Activated naive CD8-positive, alpha-beta T cell treated with anti-CD3 and anti-CD28 coated beads, Interleukin-2, amount 10 ng/mL, durations not matched to agents 7 days and 5 days (primary cell): ENCODE data around the gene UGT1A6. TPM values are rescaled to one million over a fixed set of nuclear protein-coding genes. Genes with fewer than 3 reads are reported as not detected.

Experiments
- ATAC-seq: fragments of 150-1000 bp; cut with Tn5 transposase; one replicate; pipeline ENCODE4 v1.10.0; 2021; ENCODE audit warnings: low read depth, moderate library complexity
- POLR2A ChIA-PET: fragments of 350-600 bp; sonication (Branson Sonifier 250); formaldehyde crosslinking; loops from one replicate; lab custom pipeline; 2021; ENCODE audit warnings: antibody characterized with exemption; lab: Charles Lee
- DNase-seq: peaks from one replicate; pipeline ENCODE4 v3.0.0; 2021
- H3K27ac Mint-ChIP-seq: one replicate; pipeline ENCODE4 v1.8.0; 2022; ENCODE audit warnings: mild to moderate bottlenecking, mixed read lengths
- H3K27me3 Mint-ChIP-seq: one replicate; pipeline ENCODE4 v1.8.0; 2022; ENCODE audit warnings: mild to moderate bottlenecking, moderate library complexity, mixed read lengths
- H3K36me3 Mint-ChIP-seq: one replicate; pipeline ENCODE4 v1.8.0; 2021; ENCODE audit warnings: mild to moderate bottlenecking, mixed read lengths
- H3K4me1 Mint-ChIP-seq: one replicate; pipeline ENCODE4 v1.8.0; 2021; ENCODE audit warnings: mixed read lengths
- H3K4me3 Mint-ChIP-seq: one replicate; pipeline ENCODE4 v1.8.0; 2022; ENCODE audit warnings: mild to moderate bottlenecking, moderate library complexity, mixed read lengths
- H3K9me3 Mint-ChIP-seq: one replicate; pipeline ENCODE4 v1.8.0; 2021; ENCODE audit warnings: mixed read lengths
- total RNA-seq, 2 experiments: library from RNA; stranded (reverse); gene quantifications; one replicate each; pipeline ENCODE4 v1.2.3, GENCODE V29; 2021

The UGT1A6 gene
- total RNA-seq, 2 experiments from 2014 or later: not detected

- ATAC-seq (no peak), DNase-seq (no peak)
- H3K27ac Mint-ChIP-seq: no peak overlapping the region
- no peaks in the 10 kb centered on the region for H3K4me1 Mint-ChIP-seq
- POLR2A ChIA-PET: no interaction called here
- H3K9me3 Mint-ChIP-seq: no peaks in the 10 kb centered on the region
- H3K4me3 Mint-ChIP-seq: no peak overlapping the region
- peaks cover 5% of the 10 kb centered on the region for H3K27me3 Mint-ChIP-seq
- no peaks in the 10 kb centered on the region for H3K36me3 Mint-ChIP-seq
Observed at GRCh38 chr2:233772153-233772552, 79.5 kb downstream of the UGT1A6 start.

- Mint-ChIP-seq H3K4me1 (no peaks in the 10 kb centered on the region), H3K27me3 (peaks cover 3% of the 10 kb centered on the region), H3K4me3 (no peak overlapping the region), H3K9me3 (no peaks in the 10 kb centered on the region), H3K27ac (no peak overlapping the region), H3K36me3 (no peaks in the 10 kb centered on the region)
- POLR2A ChIA-PET: no interaction called here
- no peak for ATAC-seq
- DNase-seq: no peak
Observed at GRCh38 chr2:233772583-233772982, 79.9 kb downstream of the UGT1A6 start.

GRCh38 chr2:233773854-233774253 is 81.2 kb downstream of the UGT1A6 start:
- POLR2A ChIA-PET: no interaction called here

GRCh38 chr2:233775414-233775813 is 82.7 kb downstream of the UGT1A6 start:
- POLR2A ChIA-PET: interaction anchor here (0.7 kb wide), 1 partner anchor 192 kb away, joined by 4 read pairs; no protein-coding TSS in a partner anchor
- Mint-ChIP-seq H3K9me3 (no peaks in the 10 kb centered on the region), H3K36me3 (no peaks in the 10 kb centered on the region), H3K4me3 (no peak overlapping the region), H3K27me3 (no peaks in the 10 kb centered on the region), H3K27ac (no peak overlapping the region), H3K4me1 (no peaks in the 10 kb centered on the region)
- ATAC-seq: no peak
- no peak for DNase-seq

More at GRCh38 chr2:233773854-233774253, 81.2 kb downstream of the UGT1A6 start:
- H3K4me3 Mint-ChIP-seq: no peak overlapping the region
- no peaks in the 10 kb centered on the region for H3K4me1 Mint-ChIP-seq
- no peaks in the 10 kb centered on the region for H3K9me3 Mint-ChIP-seq
- H3K27ac Mint-ChIP-seq: no peak overlapping the region
- no peaks in the 10 kb centered on the region for H3K36me3 Mint-ChIP-seq
- ATAC-seq (no peak), DNase-seq (no peak)
- no peaks in the 10 kb centered on the region for H3K27me3 Mint-ChIP-seq

- Mint-ChIP-seq H3K4me3 (no peak within 1 kb of the TSS), H3K27ac (no peak within 1 kb of the TSS)
Observed at GRCh38 chr2:233778030-233778429, 85.3 kb downstream of the UGT1A6 start, which contains the start of gene MROH2A. Gene MROH2A, plus strand, starts transcription at chr2:233778330. Its CDS starts 1,029 bp downstream, at chr2:233779359.

GRCh38 chr2:233779722-233780121 is 87.0 kb downstream of the UGT1A6 start:
- POLR2A ChIA-PET: no interaction called here
- ATAC-seq (no peak), DNase-seq (no peak)
- H3K27ac Mint-ChIP-seq: no peak overlapping the region
- no peaks in the 10 kb centered on the region for H3K4me1 Mint-ChIP-seq
- no peaks in the 10 kb centered on the region for H3K9me3 Mint-ChIP-seq
- H3K36me3 Mint-ChIP-seq: no peaks in the 10 kb centered on the region
- peaks cover 11% of the 10 kb centered on the region for H3K27me3 Mint-ChIP-seq
- H3K4me3 Mint-ChIP-seq: no peak overlapping the region

More at GRCh38 chr2:233778030-233778429, 85.3 kb downstream of the UGT1A6 start, which contains the start of gene MROH2A:
- no peak for ATAC-seq
- POLR2A ChIA-PET: no interaction called here
- Mint-ChIP-seq H3K27me3 (peaks cover 7% of the 10 kb centered on the region), H3K4me1 (no peaks in the 10 kb centered on the region), H3K36me3 (no peaks in the 10 kb centered on the region), H3K9me3 (no peaks in the 10 kb centered on the region)
- DNase-seq: no peak

- H3K27me3 Mint-ChIP-seq: peaks cover 11% of the 10 kb centered on the region
- H3K9me3 Mint-ChIP-seq: no peaks in the 10 kb centered on the region
- no peaks in the 10 kb centered on the region for H3K4me1 Mint-ChIP-seq
- no peak overlapping the region for H3K27ac Mint-ChIP-seq
- POLR2A ChIA-PET: no interaction called here
- no peak overlapping the region for H3K4me3 Mint-ChIP-seq
- ATAC-seq (no peak), DNase-seq (no peak)
- H3K36me3 Mint-ChIP-seq: no peaks in the 10 kb centered on the region
Observed at GRCh38 chr2:233780771-233781170, 88.1 kb downstream of the UGT1A6 start.

- Mint-ChIP-seq H3K27ac (no peak overlapping the region), H3K9me3 (peaks cover 4% of the 10 kb centered on the region), H3K27me3 (peaks cover 4% of the 10 kb centered on the region), H3K36me3 (no peaks in the 10 kb centered on the region), H3K4me1 (no peaks in the 10 kb centered on the region), H3K4me3 (no peak overlapping the region)
- ATAC-seq (no peak), DNase-seq (no peak)
- POLR2A ChIA-PET: no interaction called here
Observed at GRCh38 chr2:233789554-233789953, 96.9 kb downstream of the UGT1A6 start.

GRCh38 chr2:233791151-233791882 is 98.6 kb downstream of the UGT1A6 start:
- POLR2A ChIA-PET: no interaction called here
- no peak overlapping the region for H3K27ac Mint-ChIP-seq
- H3K9me3 Mint-ChIP-seq: peaks cover 2% of the 10 kb centered on the region
- no peak for DNase-seq
- no peak for ATAC-seq
- no peak overlapping the region for H3K4me3 Mint-ChIP-seq
- H3K4me1 Mint-ChIP-seq: no peaks in the 10 kb centered on the region
- H3K36me3 Mint-ChIP-seq: no peaks in the 10 kb centered on the region
- H3K27me3 Mint-ChIP-seq: peaks cover under 1% of the 10 kb centered on the region

GRCh38 chr2:233791883-233792329 is 99.2 kb downstream of the UGT1A6 start:
- H3K4me3 Mint-ChIP-seq: no peak overlapping the region
- ATAC-seq: no peak
- H3K9me3 Mint-ChIP-seq: no peaks in the 10 kb centered on the region
- H3K36me3 Mint-ChIP-seq: no peaks in the 10 kb centered on the region
- no peak overlapping the region for H3K27ac Mint-ChIP-seq
- no peaks in the 10 kb centered on the region for H3K4me1 Mint-ChIP-seq
- no peaks in the 10 kb centered on the region for H3K27me3 Mint-ChIP-seq
- no peak for DNase-seq
- POLR2A ChIA-PET: no interaction called here

- no peaks in the 10 kb centered on the region for H3K9me3 Mint-ChIP-seq
- no peak overlapping the region for H3K27ac Mint-ChIP-seq
- no peak for ATAC-seq
- H3K27me3 Mint-ChIP-seq: peaks cover 2% of the 10 kb centered on the region
- H3K36me3 Mint-ChIP-seq: no peaks in the 10 kb centered on the region
- DNase-seq: no peak
- H3K4me3 Mint-ChIP-seq: no peak overlapping the region
- no peaks in the 10 kb centered on the region for H3K4me1 Mint-ChIP-seq
- POLR2A ChIA-PET: no interaction called here
Observed at GRCh38 chr2:233792720-233793119, 100.0 kb downstream of the UGT1A6 start.

- POLR2A ChIA-PET: no interaction called here
- Mint-ChIP-seq H3K4me3 (no peak overlapping the region), H3K36me3 (no peaks in the 10 kb centered on the region), H3K9me3 (no peaks in the 10 kb centered on the region), H3K4me1 (no peaks in the 10 kb centered on the region), H3K27ac (no peak overlapping the region), H3K27me3 (peaks cover 7% of the 10 kb centered on the region)
- DNase-seq (no peak), ATAC-seq (no peak)
Observed at GRCh38 chr2:233793465-233794127, 100.9 kb downstream of the UGT1A6 start.

GRCh38 chr2:233794128-233794658 is 101.5 kb downstream of the UGT1A6 start:
- peaks cover 9% of the 10 kb centered on the region for H3K27me3 Mint-ChIP-seq
- POLR2A ChIA-PET: no interaction called here
- H3K9me3 Mint-ChIP-seq: no peaks in the 10 kb centered on the region
- no peaks in the 10 kb centered on the region for H3K36me3 Mint-ChIP-seq
- H3K4me1 Mint-ChIP-seq: no peaks in the 10 kb centered on the region
- ATAC-seq (no peak), DNase-seq (no peak)
- H3K4me3 Mint-ChIP-seq: no peak overlapping the region
- H3K27ac Mint-ChIP-seq: no peak overlapping the region
